GM18520 (cell line): ENCODE results near the gene DYNLL1.
"Not testable (repeated sequence)": the region's sequence is repeated elsewhere in the genome, so short reads cannot be mapped to it uniquely, and the experiment has no call there.

Source experiments
- ATAC-seq: cut with Tn5 transposase; IDR thresholded peaks from one replicate; pipeline ENCODE4 v1.9.1; 2021; ENCODE audit not compliant: unreplicated experiment

DYNLL1 gene

DNA sequence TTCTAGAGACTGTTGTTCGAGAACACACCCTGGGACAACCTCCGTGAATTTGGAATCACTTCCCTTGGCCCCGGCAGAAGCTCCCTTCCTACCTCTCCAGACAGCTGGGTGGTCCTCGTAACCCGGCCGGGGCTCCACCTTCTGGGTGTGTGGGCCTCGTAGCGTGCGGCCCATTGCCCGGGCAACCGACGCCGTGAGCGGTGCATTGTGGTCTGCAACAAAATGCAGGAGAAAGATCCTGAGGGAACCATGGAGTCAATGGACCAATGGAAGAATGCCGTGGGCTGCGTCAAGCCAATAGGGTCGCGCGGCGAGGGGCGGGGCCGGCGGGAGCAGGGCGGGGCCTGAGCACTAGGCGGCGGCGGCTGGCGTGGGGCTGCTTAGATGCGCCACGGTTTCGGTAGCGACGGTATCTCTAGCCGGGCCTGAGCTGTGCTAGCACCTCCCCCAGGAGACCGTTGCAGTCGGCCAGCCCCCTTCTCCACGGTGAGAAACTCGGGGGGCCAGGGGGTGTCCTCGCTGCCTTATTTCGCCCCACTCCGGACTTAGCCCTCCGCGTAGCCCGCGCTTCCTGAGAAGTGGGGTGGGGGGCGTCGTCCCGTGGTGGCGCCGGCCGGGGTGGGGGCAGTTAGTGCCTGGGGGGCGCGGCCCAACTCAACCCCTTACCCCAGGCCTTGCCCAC is at the start of gene DYNLL1:
TSS of gene DYNLL1 (plus strand) at position 383 of the 682 bp plus-strand sequence. CDS start 309 bp downstream, outside the sequence.
- ATAC-seq = peak; percentile 89

DNA sequence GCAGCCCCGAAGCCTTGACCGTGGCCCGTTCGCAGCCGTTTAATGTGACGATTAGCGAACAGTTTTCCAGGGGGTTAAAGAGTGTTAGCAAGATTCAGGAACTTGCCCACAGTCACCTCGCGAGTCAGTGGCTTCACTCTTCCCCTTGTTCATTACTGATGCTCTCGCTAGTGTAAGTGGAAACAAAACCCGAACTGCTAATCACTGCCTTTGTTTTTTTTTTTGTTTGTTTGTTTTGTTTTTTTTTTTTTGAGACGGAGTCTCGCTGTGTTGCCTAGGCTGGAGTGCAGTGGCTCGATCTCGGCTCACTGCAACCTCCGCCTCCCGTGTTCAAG is 49.1 kb upstream of the DYNLL1 start:
- ATAC-seq = not testable (repeated sequence)

DNA sequence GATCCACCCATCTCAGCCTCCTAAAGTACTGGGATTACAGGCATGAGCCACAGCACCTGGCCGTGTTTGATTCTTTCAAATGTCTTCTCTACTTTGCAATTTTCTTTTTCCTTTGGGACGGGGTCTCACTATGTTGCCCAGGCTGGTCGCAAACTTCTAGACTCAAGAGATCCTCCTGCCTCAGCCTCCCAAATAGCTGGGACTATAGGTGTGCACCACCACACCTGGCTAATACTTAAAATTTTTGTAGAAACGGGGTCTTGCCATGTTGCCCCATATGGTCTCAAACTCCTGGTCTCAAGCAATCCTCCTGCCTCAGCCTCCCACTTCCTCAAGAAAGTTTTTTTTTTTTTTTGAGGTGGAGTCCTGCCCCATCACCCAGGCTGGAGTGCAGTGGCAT is 47.9 kb upstream of the DYNLL1 start:
- ATAC-seq = no peak

DNA sequence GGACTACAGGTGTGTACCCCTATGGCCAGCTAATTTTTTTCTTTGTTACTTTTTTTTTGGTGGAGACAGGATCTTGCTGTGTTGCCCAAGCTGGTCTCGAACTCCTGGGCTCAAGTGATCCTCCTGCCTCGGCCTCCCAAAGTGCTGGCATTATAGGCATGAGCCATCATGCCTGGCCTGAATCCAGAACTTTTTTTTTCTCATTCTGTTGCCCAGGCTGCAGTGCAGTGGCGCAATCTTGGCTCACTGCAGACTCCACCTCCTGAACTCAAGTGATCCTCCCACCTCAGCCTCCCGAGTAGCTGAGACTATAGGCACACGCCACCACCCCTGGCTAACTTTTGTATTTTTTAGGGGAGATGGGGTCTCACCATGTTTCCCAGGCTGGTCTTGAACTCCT is 43.4 kb upstream of the DYNLL1 start:
- not testable (repeated sequence) for ATAC-seq

DNA sequence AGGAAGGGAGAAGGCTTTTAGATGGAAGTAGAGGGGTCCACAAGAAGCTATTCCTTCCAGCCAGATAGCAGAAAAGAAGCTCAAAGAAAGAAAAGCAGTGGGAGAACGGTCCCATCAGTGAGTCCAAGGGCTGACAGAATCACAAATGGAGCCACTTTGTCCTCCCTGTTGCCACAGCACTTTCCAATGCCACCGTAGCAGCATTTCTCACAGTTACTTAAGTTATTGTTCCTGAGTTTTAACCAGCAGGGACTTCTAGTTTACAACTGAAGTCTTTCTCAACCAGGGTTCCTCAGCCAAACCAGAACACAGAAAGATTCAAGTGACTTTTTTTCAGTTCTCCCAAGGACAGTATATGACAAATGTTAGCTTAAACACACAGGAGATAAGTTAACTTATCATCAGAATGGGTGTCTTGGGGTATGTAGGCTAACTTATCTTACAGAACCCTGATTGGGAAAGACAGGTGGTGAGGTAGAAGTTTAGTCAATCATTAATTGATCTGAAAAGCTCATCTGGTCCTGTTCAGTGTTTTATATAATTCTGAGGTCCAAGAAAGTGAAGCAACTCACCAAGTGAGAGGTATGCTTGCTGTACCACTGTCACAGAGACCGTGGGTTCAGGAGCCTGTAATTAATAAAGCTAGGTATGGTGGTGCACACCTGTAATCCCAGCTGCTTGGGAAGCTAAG is 42.7 kb upstream of the DYNLL1 start:
- ATAC-seq = no peak

DNA sequence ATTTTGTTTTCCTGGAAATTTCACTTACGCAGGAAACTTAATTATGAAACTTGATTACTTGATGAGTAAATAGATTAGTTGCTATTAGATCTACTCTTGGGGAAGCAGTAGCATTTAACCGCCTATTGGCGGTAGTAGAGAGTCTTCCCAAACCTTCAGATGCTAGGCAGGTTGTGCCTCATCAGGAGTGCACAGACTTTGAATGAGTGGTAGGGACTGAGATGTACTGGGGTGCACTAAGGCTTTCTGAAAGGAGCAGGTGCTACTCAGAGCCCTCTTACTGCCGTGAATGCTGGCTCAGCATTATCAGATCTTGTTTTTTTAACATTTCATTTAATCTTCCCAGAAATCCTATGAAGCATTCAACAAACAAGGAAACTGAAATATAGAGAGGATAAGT is 41.9 kb upstream of the DYNLL1 start:
- ATAC-seq = no peak

DNA sequence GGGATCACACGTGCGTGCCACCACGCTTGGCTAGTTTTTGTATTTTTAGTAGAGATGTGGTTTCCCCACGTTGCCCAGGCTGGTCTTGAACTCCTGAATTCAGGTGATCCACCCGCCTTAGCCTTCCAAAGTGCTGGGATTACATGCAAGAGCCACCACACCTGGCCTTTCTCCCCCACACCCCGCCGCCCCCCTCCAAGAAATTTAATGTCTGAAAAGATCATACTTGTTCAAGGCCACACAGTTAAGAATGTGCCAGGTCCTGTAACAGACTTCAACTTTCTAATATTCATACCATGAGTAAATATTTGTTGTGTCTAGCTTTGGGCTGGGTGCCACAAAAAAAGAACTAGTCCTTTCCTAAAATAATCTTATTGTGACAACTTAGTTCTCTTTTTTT is 40.6 kb upstream of the DYNLL1 start:
- no peak for ATAC-seq

DNA sequence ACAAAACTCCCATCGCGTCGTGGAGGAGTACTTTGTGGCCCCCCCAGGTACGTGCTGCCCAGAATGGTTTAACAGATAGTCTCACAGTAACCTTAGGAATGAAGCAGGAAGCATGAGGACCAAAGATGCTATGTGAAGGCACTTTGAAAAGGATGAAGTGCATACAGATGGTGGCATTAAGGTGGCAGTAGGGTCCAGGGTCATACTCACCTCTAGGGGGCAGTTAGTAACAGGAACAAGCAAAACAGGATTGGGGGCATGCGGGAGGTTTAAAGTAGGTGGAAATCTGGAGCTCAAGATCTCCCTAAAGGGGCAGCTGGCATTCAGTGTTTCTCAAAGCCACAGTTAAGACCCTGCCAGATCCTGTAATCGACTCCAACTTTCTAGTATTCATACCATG is 38.8 kb upstream of the DYNLL1 start:
- ATAC-seq = no peak

DNA sequence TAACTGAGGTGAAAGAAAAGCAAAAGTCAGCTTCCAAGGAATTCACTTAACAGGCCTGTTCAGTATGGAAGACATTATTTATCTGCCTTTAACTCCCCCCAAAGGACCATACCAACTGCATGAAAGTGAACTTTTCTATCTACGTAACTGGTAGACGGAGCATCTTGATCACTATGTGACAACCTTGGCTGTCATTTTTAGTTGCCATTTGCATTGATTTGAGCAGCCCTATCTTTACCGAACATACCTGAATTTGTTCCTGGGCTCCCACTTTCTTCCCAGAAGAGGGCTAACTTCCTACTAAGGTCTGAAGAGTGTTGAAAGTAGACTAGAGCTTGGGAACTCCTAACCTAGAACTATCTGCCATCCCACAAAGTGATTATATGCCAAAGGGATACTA is 35.8 kb upstream of the DYNLL1 start:
- ATAC-seq = no peak

DNA sequence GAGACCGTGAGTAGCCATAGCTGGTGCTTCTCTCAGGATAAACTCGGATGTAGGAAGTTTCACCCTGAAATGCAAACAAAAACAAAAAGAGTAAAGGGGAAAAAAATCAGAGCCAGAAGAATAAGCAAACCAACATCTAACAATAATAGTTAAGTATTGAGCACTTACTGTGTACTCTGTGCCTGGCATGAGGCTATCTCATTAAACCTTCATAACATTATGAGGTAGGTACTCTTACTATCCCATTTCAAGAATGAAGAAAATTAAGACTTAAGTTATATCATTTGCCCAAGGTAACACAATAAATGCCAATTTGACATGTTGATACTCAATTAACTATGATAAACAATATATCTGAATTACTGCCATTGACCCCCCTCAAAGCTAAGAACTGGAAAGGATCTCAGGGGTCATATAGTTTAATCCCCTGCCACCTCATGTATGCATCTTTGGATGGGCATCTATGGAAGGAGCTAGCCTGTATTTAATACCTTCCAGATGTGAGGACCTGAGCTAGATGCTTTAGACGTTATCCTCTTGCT is 33.7 kb upstream of the DYNLL1 start:
- no peak for ATAC-seq

DNA sequence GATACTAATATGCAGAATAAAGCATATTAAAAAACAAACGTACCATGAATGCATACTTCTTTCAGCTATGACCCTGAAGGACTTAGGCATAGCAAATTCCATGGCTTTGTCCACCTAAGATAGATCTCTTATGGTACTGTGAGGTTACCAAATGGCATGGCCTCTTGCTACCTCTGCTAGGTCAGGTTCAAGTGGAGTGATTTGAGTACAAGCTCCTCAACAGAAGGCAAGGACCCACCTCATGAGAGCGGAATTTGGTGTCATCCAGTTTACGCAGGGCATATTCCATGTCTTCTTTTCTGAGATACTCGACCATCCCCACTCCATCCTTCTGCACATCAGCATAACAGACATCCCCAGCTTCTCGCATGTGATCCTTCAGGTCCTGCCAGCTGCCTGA is 32.2 kb upstream of the DYNLL1 start:
- ATAC-seq = no peak

DNA sequence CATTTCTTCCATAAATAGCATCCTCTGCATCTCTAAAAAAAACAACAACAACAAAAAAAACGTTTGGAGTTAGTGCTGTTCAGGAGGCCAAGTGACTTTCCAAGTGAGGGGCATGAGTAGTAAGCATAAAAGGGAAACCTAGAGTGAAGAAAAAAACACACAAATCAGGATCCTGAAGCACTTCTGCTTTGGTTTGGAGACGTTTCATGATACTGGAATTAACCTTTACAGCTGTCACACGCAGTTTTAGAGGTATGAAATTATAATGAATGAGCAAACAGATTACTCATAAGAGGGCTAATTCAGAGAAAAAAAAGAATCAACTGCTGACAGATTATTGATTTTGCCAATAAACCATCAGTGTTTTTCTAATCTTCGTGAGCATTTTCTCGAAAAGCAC is 30.2 kb upstream of the DYNLL1 start:
- no peak for ATAC-seq

DNA sequence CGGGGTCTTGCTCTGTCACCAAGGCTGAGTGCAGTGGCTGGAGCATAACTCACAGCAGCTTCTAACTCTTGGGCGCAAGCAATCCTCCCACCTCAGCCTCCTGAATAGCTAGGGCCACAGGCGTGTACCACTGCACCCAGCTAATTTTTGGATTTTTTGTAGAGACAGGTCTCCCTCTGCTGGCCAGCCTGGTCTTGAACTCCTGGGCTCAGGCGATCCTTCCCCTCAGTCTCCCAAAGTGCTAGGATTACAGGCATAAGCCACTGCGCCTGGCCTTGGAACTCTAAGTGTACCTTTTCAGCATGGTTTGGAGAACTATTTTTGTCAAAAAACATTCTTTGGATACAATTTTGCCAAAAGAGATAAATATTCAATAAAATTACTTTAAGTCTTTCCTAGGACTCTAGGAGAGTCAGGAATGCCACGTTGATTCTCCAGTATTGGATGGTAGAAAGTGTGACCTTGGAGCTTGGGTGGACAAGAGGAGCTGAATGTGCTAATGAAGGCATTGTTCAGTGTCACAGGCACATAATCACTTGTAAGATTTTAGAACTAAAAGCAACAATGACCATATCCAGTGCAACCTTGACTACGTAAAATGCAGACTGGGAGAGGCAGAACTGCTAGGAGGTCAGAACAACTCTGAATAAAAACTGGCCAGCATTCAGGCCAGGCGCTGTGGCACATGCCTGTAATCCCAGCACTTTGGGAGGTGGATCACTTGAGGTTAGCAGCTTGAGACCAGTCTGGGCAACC is 29.2 kb upstream of the DYNLL1 start:
- ATAC-seq = no peak

DNA sequence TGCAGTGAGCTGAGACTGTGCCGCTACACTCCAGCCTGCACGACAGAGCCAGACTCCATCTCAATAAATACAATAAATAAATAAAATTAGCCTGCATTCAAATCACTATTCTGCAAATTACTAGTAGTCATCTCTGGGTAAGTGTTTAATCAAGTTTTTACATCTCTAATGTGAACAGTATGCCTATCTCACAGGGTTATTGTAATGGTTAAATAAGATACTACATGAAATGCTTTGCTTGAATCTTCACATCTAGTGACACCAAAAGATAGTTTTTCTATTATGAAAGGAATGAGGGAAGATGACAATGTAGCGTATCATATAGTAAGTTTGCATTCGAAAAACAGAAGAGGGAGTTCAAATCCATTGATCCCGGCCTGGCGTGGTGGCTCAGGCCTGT is 28.5 kb upstream of the DYNLL1 start:
- ATAC-seq = no peak

DNA sequence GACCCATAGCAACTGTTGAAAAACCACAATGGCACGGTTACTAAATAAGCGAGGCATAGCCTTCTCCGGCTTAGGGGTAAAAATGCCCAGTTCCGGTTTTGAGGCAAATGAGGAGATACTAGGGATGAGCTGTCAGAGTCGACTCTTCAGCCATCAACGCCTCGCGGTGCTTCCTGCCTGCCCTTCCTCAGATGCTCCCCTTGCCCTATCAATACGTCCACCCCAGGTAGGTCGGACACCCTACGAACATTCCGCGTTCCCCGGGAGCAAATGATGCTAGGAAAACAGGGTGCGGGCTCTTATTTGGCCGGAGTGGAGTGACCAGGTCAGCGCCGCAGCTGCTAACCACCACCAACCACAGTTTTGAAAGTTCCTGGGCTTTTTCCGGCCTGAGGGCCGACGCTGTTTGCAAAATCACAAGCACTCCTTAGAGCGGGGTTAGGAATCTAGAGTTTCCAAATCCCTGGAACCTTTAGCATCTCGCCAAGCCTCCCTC is 27.5 kb upstream of the DYNLL1 start:
- no peak for ATAC-seq

DNA sequence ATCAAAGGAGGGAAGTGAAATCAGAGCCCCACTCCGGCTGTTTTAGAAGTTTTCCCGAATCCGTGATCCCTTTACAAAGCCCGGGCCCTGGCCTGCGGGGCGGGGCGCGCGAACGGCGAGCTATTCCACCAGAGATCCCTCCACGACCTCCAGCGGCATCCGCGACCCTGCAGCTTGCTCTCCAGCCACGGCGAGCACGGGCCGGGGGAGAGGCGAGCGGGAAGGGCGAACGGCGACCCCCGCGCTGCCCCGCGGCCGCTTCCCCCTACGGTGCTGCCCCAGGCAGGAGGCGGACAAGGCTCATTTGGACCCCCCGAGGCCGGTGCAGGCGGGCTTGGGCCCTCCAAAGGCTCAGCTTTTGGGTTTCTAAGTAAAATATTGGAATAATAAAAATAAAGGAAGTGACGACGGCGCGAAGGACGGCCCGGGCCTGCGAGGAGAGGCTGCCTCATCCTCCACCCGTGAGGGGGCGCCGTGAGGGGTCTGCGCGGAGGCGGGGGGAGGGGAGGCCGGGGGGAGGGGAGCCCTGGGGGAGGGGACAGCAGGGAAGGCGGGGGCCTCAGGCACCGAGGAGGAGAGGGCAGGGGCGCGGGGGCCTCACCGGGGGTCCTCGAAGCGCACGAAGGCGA is 27.0 kb upstream of the DYNLL1 start:
- ATAC-seq = no peak

DNA sequence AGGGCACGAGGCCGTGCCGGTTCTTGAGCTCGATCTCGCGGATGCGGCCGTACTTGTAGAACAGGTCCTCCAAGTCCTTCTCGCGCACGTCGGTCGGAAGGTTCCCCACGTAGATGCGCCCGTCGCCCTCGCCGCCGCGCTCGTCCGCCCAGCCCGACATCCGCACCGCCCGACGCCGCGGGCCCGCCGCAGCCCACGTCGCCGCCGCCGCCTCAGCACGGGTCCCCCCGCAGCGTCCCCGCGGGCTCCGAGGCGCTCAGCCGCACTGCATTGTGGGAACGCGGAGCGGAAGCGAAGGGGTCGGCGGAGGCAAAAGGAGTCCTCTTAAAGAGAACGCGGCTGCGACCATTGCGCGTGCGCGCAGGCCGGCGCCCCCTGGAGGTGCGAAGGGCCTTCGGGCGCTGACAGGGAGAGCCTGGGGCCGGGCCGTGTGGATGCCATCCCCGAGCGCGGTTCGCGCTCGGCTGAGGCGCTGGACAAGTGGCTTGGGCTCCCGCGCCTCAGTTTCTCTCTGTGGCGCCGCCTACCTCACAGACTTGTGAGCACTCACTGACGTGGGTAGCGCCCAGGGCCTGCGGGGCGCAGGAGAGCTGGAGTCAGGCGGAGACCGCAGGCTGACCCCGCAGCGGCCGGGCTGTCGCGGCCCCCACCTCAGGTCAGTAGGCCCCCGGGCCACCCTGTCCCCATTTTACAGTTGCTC is 26.3 kb upstream of the DYNLL1 start, which contains the start of gene SRSF9:
TSS of gene SRSF9 (minus strand) at position 299 of the 700 bp plus-strand sequence. CDS start at position 160, 139 bp downstream.
- peak; percentile 85 for ATAC-seq

DNA sequence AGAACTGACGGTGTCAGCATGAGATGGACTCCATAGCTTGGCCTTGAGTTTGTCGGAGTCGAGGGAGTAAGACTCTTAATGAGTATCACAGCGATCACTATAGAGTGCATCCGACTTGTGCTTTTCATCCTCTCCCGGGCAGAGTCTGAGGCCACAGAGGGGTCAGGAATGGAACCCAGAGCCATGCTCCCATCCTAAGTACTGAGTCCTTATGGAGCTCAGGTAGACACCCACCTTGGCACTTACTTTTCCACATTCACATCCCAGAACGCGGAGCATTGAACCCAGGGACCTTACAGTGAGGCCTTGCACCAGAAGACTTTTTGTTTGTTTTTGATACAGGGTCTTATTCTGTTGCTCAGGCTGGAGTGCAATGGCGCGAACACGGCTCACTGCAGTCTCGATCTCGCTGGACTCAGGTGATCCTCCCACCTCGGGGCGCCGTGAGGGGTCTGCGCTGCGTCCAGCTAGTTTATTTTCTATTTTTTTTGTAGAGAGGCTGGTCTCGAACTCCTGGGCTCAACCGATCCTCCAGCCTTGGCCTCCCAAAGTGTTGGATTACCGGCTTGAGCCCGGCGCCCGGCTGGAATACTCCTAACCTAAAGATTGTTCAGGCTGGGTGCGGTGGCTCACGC is 25.6 kb upstream of the DYNLL1 start:
- ATAC-seq = no peak

DNA sequence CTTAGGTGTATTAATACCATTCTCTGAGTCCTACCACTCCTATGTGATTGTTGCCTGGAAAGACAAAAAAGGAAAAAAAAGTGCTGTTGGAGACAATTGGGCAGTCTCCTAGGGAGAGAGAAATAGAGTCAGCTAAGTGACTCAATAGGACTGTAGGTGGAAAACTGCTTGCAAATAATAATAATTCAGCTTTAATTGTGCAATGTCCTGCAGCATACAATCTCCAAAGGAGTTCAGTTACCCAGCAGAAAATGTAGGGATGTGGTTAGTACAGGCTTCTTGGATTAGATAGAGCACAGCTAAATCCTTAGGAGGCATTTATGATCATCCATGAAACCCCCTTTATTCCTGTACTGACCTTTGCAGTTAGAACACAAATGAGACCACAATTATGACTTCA is 23.4 kb upstream of the DYNLL1 start:
- no peak for ATAC-seq
